Measurements from ENCODE around the gene KRT17. TPM values are rescaled to one million over a fixed set of nuclear protein-coding genes. Genes with fewer than 3 reads are reported as not detected.
"Not testable (repeated sequence)": the region's sequence is repeated elsewhere in the genome, so short reads cannot be mapped to it uniquely, and the experiment has no call there.

The KRT17 gene
- total RNA-seq, 1 donor from 2014 or later: 216 TPM

DNA sequence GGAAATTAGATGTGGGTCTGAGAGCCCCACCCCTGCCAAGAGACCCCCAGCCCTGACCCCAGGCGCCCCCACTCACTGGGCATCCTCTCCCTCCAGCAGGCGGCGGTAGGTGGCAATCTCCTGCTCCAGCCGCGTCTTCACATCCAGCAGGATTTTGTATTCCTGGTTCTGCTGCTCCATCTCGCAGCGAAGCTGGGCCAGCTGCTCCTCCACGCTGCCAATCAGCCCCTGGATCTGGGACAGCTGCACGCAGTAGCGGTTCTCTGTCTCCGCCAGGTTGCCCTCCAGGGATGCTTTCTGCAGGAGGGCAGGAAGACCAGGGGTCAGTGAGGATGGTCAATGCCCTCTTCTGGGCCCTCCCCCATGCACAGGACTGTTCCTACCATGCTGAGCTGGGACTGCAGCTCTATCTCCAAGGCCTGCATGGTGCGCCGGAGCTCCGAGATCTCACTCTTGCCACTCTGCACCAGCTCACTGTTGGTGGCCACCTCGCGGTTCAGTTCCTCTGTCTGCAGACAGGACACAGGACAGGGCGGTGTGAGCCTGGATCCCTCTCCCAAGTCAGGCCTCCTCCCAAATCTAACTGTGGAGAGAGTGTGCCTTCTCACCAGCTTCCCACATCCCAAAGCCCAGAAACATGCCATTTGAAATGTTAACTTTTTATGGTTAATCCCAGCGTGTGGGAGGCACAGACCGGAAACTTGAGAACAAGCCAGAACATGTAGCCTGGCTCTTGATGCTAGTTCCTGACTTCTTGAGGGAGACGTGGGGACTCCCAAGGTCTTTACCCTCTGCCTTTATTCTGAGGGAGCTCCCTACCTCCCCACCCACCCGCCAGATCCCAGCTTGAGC lies 3.6 kb downstream of the KRT17 start:
- H3K4me3 ChIP-seq (ENCODE audit: low read depth, low read length): no peak overlapping the region
- no peak for DNase-seq (ENCODE audit: low read depth)
- no peaks in the 10 kb centered on the region for H3K36me3 ChIP-seq (ENCODE audit: control insufficient read depth, insufficient read depth, low read length)
- H3K27me3 ChIP-seq (ENCODE audit: control insufficient read depth, insufficient read depth, low read length): no peaks in the 10 kb centered on the region
- TF ChIP-seq, protein P1, sequence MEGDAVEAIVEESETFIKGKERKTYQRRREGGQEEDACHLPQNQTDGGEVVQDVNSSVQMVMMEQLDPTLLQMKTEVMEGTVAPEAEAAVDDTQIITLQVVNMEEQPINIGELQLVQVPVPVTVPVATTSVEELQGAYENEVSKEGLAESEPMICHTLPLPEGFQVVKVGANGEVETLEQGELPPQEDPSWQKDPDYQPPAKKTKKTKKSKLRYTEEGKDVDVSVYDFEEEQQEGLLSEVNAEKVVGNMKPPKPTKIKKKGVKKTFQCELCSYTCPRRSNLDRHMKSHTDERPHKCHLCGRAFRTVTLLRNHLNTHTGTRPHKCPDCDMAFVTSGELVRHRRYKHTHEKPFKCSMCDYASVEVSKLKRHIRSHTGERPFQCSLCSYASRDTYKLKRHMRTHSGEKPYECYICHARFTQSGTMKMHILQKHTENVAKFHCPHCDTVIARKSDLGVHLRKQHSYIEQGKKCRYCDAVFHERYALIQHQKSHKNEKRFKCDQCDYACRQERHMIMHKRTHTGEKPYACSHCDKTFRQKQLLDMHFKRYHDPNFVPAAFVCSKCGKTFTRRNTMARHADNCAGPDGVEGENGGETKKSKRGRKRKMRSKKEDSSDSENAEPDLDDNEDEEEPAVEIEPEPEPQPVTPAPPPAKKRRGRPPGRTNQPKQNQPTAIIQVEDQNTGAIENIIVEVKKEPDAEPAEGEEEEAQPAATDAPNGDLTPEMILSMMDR (IDR thresholded peaks at IDR 0.05; ENCODE audit: insufficient read depth, low read length, poor library complexity, severe bottlenecking): no peak

GRCh38 chr17:41619927-41620582 lies 4.3 kb downstream of the KRT17 start:
- not testable (repeated sequence) for H3K36me3 ChIP-seq (ENCODE audit: control insufficient read depth, insufficient read depth, low read length); H3K27me3 ChIP-seq (ENCODE audit: control insufficient read depth, insufficient read depth, low read length); H3K4me3 ChIP-seq (ENCODE audit: low read depth, low read length); DNase-seq (ENCODE audit: low read depth)

- Histone ChIP-seq H3K27me3 (ENCODE audit: control insufficient read depth, insufficient read depth, low read length) (no peaks in the 10 kb centered on the region), H3K36me3 (ENCODE audit: control insufficient read depth, insufficient read depth, low read length) (no peaks in the 10 kb centered on the region), H3K4me3 (ENCODE audit: low read depth, low read length) (no peak overlapping the region)
- DNase-seq (ENCODE audit: low read depth): no peak
- TF ChIP-seq, protein P1 (IDR thresholded peaks at IDR 0.05; ENCODE audit: insufficient read depth, low read length, poor library complexity, severe bottlenecking): no peak
These were observed 5.1 kb downstream of the KRT17 start for GRCh38 chr17:41619036-41619926.

- no peak for DNase-seq (ENCODE audit: low read depth)
- Histone ChIP-seq H3K27me3 (ENCODE audit: control insufficient read depth, insufficient read depth, low read length) (peaks cover 3% of the 10 kb centered on the region), H3K4me3 (ENCODE audit: low read depth, low read length) (no peak overlapping the region), H3K36me3 (ENCODE audit: control insufficient read depth, insufficient read depth, low read length) (no peaks in the 10 kb centered on the region)
- TF ChIP-seq, protein P1 (IDR thresholded peaks at IDR 0.05; ENCODE audit: insufficient read depth, low read length, poor library complexity, severe bottlenecking): no peak
These were observed 5.9 kb downstream of the KRT17 start for GRCh38 chr17:41618341-41619035.

DNA sequence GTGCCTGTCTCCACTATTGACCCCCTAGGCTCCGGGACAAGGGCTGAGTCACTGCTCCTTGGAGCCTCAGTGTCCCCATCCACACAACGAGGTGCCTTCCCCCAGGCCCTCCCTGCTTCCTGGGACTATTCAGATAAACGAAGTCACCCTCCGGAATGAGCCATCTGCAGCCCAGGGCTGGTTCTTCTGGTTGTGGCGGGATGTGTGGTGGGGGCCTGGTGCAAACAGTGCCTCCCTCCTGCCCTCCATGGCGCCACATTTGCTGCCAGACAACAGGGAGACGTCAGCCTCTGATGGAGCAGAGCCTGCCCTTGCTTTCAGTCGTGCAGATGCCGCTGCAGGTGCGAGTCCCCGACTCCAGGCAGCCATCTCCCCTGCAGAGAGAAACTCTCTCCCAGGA lies 6.7 kb downstream of the KRT17 start:
- H3K36me3 ChIP-seq (ENCODE audit: control insufficient read depth, insufficient read depth, low read length): no peaks in the 10 kb centered on the region
- DNase-seq (ENCODE audit: low read depth): no peak
- TF ChIP-seq, protein P1 (IDR thresholded peaks at IDR 0.05; ENCODE audit: insufficient read depth, low read length, poor library complexity, severe bottlenecking): no peak
- H3K27me3 ChIP-seq (ENCODE audit: control insufficient read depth, insufficient read depth, low read length): peaks cover 3% of the 10 kb centered on the region
- H3K4me3 ChIP-seq (ENCODE audit: low read depth, low read length): no peak overlapping the region
